HG03066 (cell line): ENCODE data around the gene MRPS25.
"Not testable (repeated sequence)": the region's sequence is repeated elsewhere in the genome, so short reads cannot be mapped to it uniquely, and the experiment has no call there.

Experiments
- ATAC-seq: cut with Tn5 transposase; IDR thresholded peaks from one replicate; pipeline ENCODE4 v1.9.1; 2021; ENCODE audit warnings: low read depth; ENCODE audit not compliant: unreplicated experiment

The MRPS25 gene

GRCh38 chr3:15049584-15049983 is 15.5 kb downstream of the MRPS25 start:
- ATAC-seq, result no peak

GRCh38 chr3:15045667-15046066 is 19.4 kb downstream of the MRPS25 start:
- no peak for ATAC-seq

- no peak for ATAC-seq
Measured at GRCh38 chr3:15044326-15044725, 20.8 kb downstream of the MRPS25 start.

- no peak for ATAC-seq
Measured at GRCh38 chr3:15043408-15044171, 21.5 kb downstream of the MRPS25 start.

GRCh38 chr3:15042936-15043335 is 22.2 kb downstream of the MRPS25 start:
- ATAC-seq, result no peak

- no peak for ATAC-seq
Measured at GRCh38 chr3:15041950-15042349, 23.2 kb downstream of the MRPS25 start.

GRCh38 chr3:15040844-15041243 is 24.3 kb downstream of the MRPS25 start:
- ATAC-seq, result no peak

GRCh38 chr3:15038306-15038705 is 26.8 kb downstream of the MRPS25 start:
- no peak for ATAC-seq

- no peak for ATAC-seq
Measured at GRCh38 chr3:15033103-15033502, 32.0 kb downstream of the MRPS25 start.

- no peak for ATAC-seq
Measured at GRCh38 chr3:15032650-15033049, 32.5 kb downstream of the MRPS25 start.

- ATAC-seq, result no peak
Measured at GRCh38 chr3:15029625-15030024, 35.5 kb downstream of the MRPS25 start.

GRCh38 chr3:15023719-15024118 is 41.4 kb downstream of the MRPS25 start:
- ATAC-seq, result no peak

- ATAC-seq, result no peak
Measured at GRCh38 chr3:15023249-15023648, 41.9 kb downstream of the MRPS25 start.

GRCh38 chr3:15017191-15017590 is 47.9 kb downstream of the MRPS25 start:
- ATAC-seq, result no peak

GRCh38 chr3:15015456-15015855 is 49.7 kb downstream of the MRPS25 start:
- ATAC-seq, result no peak

- no peak for ATAC-seq
Measured at GRCh38 chr3:15014606-15015328, 50.3 kb downstream of the MRPS25 start.

GRCh38 chr3:15011174-15011573 is 53.9 kb downstream of the MRPS25 start:
- ATAC-seq, result no peak

- no peak for ATAC-seq
Measured at GRCh38 chr3:15010664-15011063, 54.5 kb downstream of the MRPS25 start.

- no peak for ATAC-seq
Measured at GRCh38 chr3:15009167-15009566, 55.9 kb downstream of the MRPS25 start.

- ATAC-seq, result no peak
Measured at GRCh38 chr3:15007681-15008141, 57.4 kb downstream of the MRPS25 start.

GRCh38 chr3:14999182-14999581 is 65.9 kb downstream of the MRPS25 start:
- ATAC-seq, result not testable (repeated sequence)
